Suprapubic skin (tissue), 4 donors: Measurements from ENCODE around the gene RPRD1B.

Experiments used
- EP300 ChIP-seq: sonication (generic); formaldehyde crosslinking; IDR thresholded peaks from one replicate; pipeline ENCODE4 v1.6.1; 2017; ENCODE audit warnings: antibody characterized with exemption
- POLR2A ChIP-seq, 2 donors: fragments of 450-650 bp; IDR thresholded peaks; one replicate each; pipeline ENCODE4 v1.6.1; 2017; ENCODE audit warnings: antibody characterized with exemption in 2 of 2, mild to moderate bottlenecking in 2 of 2, moderate library complexity in 2 of 2
- POLR2AphosphoS5 ChIP-seq, 3 donors: sonication (generic); formaldehyde crosslinking; IDR thresholded peaks; one replicate each; pipeline ENCODE4 v1.6.1; 2017; ENCODE audit warnings: antibody characterized with exemption in 3 of 3
- TF ChIP-seq, protein P1 (sequence below), 2 donors: fragments of 200-600 bp in 1 of 2; fragments of 450-650 bp in 1 of 2; sonication (generic) in 1 of 2; IDR thresholded peaks; one replicate each; pipeline ENCODE4 v1.5.1; 2016 to 2019; ENCODE audit warnings: antibody characterized with exemption in 2 of 2, mild to moderate bottlenecking in 1 of 2, moderate library complexity in 1 of 2

- TF ChIP-seq POLR2AphosphoS5 (IDR thresholded peaks at IDR 0.05) (no peak), POLR2A (IDR thresholded peaks at IDR 0.05) (no peak), EP300 (no peak)
- TF ChIP-seq, protein P1, sequence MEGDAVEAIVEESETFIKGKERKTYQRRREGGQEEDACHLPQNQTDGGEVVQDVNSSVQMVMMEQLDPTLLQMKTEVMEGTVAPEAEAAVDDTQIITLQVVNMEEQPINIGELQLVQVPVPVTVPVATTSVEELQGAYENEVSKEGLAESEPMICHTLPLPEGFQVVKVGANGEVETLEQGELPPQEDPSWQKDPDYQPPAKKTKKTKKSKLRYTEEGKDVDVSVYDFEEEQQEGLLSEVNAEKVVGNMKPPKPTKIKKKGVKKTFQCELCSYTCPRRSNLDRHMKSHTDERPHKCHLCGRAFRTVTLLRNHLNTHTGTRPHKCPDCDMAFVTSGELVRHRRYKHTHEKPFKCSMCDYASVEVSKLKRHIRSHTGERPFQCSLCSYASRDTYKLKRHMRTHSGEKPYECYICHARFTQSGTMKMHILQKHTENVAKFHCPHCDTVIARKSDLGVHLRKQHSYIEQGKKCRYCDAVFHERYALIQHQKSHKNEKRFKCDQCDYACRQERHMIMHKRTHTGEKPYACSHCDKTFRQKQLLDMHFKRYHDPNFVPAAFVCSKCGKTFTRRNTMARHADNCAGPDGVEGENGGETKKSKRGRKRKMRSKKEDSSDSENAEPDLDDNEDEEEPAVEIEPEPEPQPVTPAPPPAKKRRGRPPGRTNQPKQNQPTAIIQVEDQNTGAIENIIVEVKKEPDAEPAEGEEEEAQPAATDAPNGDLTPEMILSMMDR (IDR thresholded peaks at IDR 0.05): no peak
These were observed 78.1 kb downstream of the RPRD1B start for GRCh38 chr20:38111366-38112232.
